HG03135 (cell line): ENCODE measurements around the gene MAP7D2.
A peak's percentile ranks its signal among the peaks of the same experiment; 100 is the strongest.

Experiments used
- ATAC-seq: cut with Tn5 transposase; IDR thresholded peaks from one replicate; pipeline ENCODE4 v1.9.1; 2021; ENCODE audit warnings: mild to moderate bottlenecking, moderate library complexity; ENCODE audit not compliant: unreplicated experiment

The MAP7D2 gene

DNA sequence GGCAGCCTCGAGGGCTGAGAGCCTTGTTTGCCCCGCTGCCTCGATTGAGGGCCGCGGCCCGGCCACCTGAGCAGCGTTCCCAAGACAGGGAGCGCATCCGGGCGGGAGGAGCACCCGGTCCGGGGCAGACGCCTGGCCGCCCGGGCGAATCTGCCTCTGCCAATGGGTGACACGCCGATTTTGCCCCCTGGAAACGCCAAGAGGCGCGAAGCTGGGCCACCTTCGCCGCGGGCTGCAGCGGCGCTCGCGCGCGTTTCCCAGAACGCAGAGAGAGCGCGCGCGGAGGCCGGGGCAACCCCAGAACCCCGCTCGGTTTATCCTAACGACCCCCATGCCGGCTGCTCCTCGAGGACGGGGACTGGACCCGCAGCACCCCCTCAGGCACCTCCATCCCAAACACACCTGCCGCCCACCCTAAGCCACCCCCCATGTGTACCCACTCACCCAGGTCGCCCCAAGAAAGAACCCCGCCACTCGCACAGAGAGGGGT lies 575 bp downstream of the MAP7D2 start:
- ATAC-seq: no peak

DNA sequence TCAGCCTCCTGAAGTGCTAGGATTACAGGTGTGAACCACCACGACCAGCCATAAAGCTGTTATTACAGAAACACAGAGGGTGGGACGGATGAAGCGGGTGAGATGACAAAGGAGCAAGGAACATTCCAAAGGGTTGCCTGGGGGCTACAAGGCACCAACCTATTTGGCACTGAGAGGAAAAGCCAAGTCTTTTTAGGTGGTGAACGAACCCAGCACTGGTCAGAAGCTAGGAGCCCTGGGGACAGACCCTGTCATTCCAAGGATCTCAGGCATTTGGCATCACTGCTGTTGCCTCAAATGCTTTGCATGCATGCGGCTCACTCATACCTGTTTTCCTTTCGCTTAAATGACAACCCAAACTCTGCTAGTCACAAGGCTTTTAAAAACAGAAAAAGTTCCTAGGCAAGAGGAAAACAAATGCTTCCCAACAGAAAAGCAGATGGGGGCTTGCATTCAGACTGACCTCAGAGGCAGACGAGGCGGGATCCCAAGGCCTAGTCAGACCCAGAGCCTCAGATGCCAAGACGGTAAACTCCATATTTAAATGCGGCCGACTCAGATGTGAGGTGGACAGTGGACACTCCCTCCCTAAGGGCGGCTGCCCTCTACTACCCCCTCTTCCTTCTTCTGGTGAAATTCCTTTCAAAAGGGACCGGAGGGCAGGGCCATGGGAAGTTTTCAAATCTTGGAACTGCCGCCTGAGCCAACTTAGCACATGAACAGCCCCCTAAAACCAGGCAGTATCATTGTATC lies 4.5 kb downstream of the MAP7D2 start:
- no peak for ATAC-seq

DNA sequence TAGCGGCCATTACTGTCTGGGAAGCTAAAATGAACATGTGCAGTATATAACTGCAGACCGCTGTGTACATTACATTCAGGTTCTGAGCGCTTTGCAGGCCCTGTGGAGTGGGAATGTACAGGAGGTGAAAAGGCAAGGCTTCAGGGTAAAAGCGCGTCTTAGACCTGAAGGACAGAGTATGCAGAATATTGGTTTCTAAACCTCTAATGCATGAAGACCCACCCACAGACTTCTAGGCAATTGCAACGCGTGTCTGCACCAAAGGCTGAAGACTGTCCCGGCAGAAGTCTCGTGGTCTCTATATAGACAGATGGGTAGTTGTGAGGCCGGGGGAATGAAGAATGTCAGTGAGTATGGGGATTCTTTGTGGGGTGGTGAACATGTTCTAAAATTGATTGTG lies 5.4 kb downstream of the MAP7D2 start:
- ATAC-seq: no peak

DNA sequence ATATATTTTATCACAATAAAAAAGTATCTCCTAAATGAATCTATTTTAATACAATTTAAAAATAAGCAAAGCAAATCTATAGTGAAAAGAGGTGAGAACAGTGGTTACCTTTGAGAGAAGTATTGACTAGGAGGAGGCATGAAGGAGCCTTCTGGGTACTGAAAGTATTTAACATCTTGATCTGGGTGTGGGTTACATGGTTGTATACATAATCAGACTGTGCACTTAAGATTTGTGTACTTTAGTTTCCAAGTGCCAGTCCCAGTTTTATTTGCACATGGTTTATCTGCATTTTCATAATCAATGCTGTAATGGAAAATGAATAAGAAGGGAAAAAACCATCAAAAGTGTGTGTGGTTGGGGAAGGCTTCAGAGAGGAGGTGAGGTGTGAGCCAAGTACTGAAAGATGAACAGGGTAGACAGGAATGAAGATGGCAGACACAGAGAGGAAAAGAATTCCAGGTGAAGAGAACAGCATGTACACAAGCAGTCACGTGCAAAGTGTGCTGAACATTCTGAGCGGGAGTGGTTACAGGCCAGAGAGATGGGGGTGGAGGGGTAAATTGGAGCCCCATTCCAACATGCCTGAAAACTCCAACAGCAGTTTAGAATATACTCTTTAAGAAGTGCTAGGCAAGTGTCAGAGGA lies 14.6 kb downstream of the MAP7D2 start:
- ATAC-seq: no peak

DNA sequence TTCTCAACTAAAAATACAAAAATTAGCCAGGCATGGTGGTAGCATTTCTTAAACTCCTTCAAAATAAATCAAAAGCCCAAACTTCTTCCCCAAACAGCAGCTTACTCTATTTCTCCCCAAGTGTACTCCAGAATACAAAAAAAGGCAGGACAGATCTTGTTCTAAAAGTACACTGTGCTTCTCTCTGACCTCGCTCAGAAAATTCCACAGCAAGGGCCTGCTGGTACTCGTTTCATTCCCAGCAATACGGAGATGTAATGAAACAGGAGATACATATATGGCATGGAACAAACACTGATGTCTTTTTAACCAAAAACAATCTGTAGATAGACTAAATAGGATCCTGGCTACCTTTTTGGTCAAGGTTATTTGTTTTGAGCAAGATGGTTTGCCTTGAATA lies 25.2 kb downstream of the MAP7D2 start:
- no peak for ATAC-seq

DNA sequence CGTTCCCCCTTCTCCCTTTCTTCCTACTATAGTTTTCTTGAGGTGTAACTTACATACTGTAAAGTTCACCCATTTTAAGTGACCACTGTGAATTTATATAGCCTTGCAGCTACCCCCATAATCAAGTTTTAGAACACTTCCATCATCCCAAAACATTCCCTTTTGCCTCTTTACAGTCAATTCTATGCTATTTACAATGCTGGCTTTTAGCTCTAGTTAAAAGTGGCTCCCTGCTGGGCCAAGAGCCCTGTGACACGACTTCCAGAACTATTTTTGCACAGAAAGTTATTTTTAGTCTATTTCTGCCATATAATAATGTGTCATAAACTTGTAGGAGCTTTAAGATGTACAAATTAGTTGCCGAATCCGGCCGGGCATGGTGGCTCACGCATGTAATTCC lies 26.9 kb downstream of the MAP7D2 start:
- ATAC-seq: no peak

DNA sequence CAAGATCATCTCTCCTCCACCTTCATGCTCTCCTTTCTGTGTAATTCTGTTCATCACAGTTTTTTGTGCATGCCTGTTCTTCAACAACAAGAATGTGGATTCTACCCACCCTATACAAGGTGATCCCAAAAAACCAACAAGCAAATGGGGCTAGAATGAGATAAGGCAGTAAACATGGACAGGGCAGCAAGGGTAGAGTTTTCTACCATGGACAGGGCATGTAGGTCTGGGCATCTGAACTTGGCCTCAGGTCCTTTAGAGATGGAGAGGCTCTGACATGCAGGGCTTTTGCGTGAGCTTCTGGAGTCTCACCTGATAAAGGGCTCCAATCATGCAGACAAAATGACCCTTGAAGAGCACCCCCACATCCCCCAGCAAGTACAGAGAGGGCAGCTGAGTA lies 36.4 kb downstream of the MAP7D2 start:
- ATAC-seq: no peak

DNA sequence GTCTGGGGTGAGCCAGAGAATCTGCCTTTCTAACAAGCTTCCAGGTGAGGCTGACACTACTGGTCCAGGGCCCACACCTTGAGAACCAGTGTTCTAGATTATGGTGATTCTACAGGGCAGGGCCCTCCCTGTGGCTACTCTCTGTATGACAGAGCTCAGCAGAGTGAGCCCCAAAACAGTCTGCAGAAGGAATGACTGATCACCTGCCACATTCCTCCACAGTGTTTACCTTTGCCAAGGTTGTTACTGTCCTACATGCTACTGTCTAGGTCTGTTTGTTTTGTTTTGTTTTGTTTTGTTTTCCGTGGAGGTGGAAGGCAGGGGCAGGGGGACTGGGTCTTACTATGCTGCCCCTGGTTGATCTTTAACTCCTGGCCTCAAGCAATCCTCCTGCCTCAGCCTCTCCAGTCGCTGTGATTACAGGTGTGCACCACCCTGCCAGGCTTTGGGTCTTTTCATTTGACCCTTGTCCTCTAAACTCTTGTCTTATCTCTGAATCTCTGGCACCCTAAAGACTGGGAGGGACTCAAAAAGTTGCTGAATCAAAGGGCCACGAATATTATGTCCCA lies 45.1 kb downstream of the MAP7D2 start:
- ATAC-seq: no peak

DNA sequence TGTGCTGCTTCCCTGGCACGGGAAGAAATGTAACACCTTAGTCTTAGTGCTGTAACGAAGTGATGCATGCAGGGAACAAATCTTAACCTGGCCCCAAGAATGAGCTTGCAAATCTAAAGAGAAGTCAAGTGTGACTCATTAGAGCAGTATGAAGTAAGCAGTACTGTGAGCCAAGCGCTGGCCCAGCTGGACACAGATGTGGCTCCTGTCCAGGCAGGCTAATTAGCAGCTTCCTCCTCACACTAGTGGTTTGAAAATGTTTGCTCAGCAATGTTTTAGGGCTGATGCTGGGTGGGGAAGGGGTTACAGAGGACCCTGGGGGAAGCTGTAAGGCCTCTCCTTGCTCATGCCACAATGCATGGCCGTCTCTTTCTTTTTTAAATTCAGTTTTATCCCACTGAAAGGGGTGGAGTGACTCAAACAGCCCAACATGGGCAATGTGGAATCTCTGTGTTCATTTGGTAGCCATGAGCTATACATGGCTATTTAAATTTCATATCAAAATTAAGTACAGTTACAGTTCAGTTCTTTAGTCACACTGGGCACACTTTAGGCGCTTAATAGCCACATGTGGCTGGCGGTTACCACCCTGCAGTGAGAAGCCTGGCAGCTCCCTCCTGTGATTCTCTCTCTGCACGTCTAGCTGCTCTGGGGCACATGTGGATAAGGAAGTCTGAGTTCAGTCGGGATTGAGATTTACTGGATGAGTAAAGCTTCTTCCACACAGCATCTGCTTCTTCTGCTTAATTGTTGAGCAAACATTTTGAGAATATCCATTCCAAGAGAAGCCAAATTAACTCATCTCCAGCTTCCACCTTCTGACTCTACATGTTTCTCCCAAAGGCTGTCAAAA lies 48.8 kb downstream of the MAP7D2 start:
- no peak for ATAC-seq

DNA sequence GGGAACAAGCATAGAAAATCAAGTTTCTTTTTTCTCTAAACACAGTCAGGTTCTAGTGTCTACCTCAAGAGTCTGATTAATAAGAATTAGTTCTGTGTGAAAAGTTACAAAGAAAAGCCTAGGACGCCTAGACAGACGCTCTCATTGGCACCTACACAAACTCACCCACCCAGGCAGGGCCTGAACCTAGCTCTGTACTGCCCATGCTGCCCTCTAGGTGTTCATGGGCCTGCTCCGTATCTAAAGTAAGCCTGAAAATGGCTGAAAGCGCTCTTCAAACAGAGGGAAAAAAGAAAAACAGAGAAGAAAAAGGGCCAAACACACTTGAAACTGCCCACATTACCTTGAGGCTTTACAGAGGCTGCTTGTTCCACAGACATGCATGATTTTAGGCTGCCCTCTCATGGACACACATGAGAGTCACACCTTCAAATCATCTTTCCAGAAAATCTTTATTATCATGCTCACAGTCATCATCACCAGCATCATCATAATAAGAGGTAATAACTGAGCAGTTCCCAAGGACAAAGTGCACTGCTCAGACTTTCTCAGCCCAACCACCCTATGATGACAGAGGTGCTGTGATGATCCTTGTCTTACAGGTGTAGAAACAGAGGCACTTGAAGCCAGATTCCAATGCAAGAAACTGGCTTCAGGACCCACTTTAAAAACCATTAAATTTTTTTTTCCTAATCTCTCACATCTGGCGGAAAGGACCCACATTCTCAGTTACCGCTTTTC lies 49.6 kb downstream of the MAP7D2 start:
- no peak for ATAC-seq

DNA sequence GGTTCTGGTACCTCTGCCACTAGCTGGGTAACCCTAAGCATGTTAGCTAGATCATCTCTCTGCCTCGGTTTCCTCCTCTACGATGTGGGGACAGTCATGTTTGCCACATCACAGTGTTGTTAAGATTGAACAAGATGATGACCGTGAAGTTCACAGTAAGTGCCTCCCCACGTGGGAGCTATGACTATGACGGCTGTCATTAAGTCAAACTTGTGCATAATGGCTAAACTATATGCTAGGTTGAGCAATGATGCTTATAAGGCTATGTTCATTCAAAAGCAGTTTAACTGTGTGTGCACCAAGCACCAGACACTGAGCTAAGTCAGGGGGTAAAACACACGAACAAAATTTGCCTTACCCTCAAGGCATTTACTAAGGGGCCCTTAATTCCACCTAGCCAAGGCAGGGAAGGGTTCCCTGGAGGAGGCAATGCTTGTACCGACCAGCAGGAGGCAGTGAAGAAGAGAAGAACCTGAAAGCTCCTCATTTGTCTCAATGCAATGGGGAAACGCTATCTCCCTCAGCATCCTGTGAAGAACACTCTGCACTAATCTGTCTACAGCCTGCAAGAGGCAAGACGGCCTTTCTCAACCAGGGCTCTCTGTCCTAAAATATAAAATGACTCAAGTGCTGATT lies 52.9 kb downstream of the MAP7D2 start:
- ATAC-seq: no peak

DNA sequence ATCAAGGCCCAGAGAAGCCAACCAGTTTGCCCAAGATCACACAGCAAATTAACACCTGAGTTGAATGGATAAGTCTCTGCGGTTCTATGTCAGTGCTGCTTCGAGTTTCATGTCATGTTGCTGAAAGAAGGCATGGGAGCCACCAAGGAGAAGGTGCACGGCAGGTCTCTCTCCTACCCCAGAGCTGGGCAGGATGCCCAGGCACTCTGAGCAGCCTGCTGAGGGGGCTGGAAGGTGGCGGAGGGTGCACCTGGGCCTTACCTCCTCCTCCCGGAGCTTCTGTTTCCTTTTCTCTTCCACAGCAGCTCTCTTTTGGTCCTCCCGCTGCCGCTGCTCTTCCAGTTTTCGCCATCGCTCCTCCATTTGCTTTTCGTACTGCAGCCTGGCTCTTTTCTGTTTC lies 53.6 kb downstream of the MAP7D2 start:
- no peak for ATAC-seq

DNA sequence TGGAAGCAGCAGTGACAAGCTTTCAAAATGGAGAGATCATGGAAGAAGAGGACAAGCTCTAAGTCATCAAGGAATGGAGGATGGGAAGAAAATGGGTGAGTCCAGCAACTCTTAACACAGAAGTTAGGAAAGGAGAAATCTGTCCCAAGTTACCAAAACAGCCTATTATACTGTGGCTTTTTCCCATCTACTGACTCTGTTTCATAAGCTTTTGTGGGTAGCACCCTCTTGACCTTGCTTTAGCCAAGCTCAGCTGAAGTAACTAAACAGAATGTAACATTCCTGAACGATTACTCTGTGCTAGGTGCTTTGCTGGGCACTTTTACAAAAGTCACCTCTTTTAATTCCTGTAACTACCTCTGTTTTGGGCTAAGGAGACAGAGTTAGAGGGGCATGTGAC lies 54.9 kb downstream of the MAP7D2 start:
- ATAC-seq: no peak

DNA sequence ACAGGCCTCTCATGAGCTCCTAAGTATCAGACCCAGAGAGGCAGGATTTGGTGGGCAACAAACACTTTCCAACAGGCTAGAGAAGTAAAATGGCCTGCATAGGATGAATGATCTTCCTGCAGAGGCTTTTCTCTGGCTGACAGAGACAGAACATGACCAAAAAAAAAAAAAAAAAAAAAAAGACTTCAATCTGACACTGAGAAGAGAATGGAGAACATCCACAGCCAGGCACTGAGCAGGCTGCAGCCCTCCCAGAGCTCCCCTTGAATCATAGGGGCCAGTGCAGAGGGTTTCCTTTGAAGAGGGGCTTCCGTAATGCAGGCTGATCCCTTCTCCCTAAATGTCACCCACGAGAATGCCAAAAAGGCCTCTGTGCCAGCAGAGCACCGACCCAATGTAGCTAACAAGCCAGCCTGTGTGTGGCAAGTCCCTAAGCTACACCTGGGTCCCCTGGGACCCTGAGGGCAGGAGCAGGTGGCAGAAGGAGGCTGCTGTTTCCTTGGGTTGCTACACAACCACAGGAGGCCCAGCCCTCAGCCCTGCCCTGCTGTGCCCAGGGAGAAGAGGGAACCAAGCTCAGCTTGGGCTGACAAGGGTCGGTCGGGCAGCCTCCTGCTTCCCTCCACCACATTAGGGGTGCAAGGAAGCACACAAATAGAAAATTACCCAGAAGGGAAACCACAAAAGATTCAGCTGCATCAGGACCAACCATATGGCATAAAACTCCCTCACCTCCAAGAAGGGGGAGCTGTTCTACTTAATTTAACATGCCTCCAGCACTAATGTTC lies 55.6 kb downstream of the MAP7D2 start:
- ATAC-seq: peak; percentile 61

DNA sequence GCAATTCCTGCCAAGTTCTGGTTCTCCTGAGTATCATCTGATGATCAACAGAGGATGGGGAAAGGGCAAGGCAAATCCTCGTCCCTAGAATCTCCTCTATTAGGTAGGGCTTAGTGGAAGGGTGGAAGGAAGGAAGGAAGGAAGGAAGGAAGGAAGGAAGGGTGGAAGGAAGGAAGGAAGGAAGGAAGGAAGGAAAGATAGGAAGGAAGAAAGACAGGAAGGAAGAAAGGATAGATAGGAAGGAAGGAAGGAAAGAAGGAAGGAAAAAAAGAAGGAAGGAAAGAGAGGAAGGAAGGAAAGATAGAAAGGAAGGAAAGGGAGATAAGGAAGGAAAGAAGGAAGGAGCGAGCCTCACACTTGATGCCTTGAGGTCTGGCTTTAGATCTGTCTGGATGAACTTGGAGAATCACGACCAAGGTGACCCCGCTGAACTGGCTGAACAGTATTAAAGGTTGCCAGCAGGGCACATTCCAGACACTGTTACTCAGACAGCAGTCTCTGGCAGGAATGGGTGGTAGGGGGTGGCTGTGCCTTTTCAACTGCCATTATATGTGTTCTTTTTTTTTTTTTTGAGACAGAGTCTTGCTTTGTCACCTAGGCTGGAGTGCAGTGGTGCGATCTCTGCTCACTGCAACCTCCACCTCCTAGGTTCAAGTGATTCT lies 57.1 kb downstream of the MAP7D2 start:
- no peak for ATAC-seq

DNA sequence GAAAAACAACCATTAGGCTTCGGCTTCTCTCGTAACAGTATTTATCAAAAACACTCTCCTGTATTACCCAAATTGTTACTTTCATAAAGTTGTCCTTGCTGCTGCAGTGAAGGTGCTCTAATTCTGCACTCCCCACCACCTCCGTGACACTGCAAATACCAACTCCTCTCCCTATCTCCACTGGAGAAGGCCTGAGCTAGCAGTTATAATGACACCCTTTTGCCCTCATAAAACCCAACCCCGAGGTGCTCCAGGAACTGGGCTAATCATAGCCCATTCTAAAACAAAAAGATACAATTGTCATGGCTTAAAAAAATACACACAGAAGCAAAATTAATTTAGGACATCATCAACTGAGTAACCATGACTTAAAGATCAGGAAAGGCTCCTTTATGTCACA lies 59.2 kb downstream of the MAP7D2 start:
- ATAC-seq: no peak

DNA sequence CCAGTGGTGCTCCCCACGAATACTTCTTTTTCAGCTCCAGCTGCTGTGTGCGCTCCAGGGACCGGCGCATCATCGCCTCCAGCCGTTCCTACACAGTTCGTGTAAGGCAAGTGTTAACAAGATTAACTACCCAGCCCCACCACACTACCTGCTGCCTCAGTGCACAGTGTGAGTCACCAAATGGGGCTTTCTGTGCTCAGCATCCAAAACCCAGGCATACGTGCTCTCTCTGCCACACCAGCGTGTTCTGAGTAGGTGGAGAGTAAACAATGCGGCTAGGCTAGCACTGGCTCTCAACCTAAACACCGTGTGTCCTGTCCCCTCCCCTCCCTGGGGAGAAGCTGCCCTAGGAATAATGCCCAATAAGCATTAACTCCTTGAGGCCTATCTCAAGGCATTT lies 60.0 kb downstream of the MAP7D2 start:
- no peak for ATAC-seq

DNA sequence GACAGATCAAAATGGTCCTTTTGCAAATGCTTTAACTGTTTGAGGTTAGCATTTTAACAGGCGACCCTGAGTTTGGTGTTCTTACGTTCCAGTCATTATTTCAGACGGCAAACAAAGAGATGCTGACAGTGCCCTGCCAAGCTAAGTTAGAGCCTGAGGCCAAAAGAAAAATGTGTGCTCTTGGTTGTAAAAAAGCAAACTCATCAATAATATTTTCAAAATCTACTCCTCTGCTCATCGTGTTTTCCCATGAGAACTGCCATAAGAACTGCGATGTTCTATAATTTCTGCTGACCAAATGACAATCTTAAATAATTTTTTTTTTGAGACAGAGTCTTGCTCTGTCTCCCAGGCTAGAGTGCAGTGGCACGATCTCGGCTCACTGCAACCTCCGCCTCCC lies 63.2 kb downstream of the MAP7D2 start:
- ATAC-seq: no peak

DNA sequence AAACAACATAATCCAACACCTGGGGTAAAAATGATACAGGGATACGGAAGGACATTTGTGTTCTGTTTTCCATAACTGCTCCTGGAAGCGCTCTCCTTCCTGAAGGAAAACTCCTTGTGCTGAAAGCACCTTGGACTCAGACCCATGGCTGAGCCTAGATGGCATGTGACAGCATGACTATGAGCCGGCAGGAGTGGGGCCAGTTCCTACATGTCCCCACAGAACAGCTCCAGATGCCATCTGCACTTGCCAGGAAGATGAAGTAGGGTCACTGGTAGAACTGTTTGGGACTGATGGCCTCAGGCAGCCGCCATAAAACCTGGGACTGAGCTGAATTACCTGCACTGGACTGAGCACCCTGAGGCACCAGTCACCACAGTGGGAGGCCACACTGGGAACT lies 69.8 kb downstream of the MAP7D2 start:
- no peak for ATAC-seq
